HG03354 (cell line): ENCODE data around the gene GSE1.

Experiments used
- ATAC-seq: cut with Tn5 transposase; IDR thresholded peaks from one replicate; pipeline ENCODE4 v1.9.1; 2021; ENCODE audit warnings: mild to moderate bottlenecking; ENCODE audit not compliant: unreplicated experiment, poor library complexity, severe bottlenecking

Gene GSE1

DNA sequence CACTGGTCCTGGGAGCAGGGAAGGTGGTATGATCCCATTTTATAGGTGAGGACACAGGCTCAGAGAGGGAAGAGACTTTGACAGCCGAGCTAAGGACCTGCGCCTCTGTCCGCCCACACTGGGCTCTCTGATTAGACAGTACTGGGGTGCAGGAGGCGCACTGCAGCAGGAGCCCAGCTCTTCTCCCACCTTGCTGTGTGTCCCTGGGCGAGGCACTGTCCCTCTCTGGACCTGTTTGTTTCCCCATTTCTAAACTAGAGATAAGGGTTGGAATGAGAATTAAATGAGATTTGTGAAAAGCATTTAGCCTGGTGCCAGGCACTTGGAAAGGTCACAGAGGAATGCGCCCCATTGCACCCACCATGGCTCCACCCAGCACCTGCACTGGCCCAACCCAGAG, 95.2 kb downstream of the GSE1 start:
- ATAC-seq = no peak

DNA sequence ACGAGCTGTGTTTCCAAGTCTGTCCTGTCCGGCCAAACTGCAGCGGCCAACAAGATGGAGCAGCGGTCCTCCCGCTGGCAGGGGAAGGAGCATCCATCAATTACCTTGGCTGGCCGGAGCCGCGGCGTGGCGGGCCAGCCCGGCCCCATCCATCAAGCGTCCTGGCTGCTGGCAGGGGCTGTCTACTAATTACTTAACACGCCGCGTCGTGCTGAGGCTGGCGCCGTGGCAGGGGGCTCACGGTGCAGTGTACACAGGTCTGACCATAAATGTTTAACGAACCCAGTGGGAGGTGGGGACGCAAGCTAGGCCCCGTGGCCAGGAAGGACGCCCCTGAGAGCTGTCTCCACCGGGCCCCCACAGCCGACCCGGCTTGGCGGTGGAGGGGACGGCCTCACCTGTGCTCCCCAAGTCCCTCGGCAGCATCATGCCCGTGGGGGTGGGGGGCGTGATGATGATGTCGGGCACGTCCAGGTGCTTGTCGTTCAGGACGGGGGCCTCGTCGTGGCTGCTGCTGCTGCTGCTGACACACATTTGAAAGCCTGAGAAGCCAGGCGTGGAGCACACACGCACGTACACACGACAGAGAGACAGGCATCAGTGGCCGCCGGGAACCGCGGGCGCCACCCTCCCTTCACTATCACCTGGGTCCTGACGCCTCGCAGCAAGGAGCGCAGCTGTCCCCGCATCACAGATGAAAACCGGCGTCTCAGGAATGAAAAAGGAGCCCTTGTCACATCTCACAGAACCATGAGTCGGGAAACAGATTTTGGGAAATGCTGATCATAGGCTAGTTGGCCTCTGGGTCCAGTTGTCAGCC, 96.9 kb downstream of the GSE1 start:
- ATAC-seq = no peak

DNA sequence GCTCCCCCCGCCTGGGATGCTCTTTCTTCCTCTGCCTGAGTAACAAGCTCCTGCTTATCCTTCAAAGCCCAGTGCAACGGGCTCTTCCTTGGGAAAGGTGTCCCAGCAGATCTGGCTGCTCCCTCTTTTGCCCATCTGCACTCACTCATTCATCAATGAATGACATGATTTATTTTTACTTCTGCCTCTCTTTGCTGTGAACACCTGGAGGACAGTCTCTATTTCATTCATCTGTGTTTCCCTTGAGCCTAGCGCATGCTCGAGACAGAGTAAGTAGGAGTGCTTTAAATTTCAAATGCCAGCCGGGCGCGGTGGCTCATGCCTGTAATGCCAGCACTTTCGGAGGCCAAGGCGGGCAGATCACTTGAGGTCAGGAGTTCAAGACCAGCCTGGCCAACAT, 97.6 kb downstream of the GSE1 start:
- ATAC-seq = no peak

DNA sequence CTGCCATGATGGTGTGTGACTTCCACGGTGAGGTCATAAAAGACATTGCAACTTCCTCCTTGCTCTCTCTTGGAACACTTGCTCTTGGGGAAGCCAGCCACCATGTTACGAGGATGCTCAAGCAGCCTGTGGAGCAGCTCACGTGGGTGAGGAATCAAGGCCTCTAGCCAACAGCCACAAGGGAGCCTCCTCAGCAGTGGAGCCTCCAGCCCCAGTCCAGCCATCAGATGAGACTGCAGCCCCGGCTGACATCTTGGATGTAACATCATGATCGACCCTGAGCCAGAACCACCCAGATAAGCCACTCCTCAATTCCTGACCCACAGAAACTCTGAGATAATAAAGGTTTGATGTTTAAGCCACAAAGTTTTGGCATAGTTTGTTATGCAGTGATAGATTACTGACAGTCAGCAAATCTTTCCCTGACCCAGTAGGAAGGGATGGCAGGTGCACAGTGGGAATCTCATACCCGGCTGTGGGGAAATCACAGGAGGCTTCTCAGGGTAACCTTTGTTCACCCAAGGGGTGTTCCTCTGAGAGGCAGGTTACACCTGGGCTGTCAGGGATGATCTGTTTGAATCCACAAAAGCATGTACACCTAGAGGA, 99.0 kb downstream of the GSE1 start:
- no peak for ATAC-seq

DNA sequence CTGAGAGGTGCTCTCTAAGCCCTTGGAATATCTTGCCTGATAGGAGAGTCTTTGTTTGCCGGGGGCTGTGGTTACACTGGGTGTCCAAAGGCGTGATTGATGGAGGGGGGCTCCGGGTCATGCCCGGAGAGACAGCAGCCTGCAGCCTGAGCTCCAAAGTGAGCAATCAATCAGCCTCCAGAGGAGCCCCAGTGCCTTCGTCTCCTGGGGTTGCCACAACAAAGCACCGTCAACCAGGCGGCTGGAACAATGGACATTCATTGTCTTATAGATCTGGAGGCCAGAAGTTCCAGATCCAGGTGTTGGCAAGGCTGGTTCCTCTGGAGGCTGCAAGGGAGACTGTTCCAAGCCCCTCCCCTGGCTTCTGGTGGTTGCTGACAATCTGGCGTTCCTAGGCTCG, 99.7 kb downstream of the GSE1 start:
- ATAC-seq = no peak

DNA sequence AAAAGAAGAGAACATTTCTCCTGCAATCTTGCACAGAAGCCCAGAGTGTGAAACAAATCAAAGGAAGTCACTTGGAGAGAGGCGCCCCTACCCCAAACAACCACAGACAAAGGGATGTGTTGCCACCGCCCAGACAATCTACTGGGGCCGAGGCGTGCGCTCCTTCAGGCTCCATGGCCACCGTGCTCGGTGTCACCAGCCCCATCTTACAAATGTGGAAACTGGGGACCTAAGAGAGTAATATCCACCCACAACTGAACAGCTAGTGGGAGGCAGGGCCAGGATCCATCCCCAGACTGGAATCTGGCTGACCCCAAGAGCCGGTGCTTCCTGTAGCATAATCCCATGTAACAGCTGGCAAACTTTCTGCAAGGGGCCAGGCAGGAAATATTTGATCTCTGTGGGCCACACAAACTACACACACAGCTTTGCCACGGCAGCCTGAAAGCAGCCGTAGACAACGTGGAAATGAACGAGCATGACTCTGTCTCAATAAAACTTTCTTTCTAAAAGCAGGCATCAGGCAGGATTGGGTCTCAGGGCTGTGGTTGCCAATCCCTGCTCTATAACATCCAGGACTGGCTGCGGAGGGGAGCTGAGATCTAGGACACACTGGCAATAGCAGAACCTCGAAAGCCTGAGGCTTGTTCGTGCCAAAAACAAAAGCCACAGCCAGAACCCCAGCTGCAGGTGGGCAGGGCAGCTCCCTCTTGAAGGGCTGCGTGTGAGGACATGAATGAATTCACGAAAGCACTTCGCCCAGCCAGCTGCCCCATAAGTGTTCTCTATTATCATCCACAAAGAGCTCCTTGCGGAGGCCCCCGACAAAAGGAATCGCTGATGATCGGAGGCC, 102.3 kb downstream of the GSE1 start:
- ATAC-seq = no peak

DNA sequence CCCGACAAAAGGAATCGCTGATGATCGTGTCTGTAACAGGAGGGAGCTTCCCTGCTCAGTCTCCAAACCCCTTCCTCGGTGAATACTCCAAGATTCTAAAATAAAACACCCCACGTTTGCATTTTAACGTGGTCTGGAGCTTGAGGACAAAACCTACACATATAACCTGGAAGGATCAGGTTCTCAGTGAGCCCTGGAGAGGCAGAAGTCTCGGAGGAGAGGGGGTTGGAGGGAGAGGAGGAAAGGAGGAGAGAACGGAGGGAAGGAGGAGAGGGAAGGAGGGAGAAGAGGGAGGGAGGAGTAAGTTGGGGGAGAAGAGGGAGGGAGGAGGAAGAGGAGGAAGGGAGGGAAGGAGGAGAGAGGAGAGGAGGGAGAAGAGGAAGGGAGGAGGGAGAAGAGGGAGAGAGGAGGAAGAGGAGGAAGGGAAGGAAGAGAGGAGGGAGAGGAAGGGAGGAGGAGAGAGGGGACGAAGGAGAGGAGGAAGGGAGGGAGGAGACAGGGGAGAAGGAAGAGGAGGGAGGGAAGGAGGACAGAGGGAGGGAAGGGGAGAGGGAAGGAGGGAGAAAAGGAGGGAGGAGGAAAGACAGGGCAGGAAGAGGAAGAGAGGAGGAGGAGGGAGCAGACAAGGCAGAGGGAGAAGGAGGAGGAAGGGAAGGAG, 103.0 kb downstream of the GSE1 start:
- ATAC-seq = no peak

DNA sequence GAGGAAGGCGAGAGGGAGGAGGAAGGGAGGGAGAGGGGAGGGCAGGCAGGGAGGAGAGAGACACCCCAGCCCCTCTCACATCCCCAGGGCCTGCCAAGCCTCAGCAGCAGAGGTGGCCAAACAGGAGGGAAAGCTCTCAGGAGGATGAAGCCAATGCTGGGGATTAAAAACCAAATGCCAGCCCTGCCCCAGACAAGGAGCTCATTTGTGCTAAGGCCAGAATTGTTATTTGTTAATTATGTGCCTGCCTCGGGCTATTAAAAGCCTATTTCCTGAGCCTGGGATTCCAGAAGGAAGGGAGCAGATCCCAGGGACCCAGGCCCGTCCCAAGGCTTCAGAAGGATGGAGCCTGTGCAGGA, 103.5 kb downstream of the GSE1 start:
- ATAC-seq = no peak

DNA sequence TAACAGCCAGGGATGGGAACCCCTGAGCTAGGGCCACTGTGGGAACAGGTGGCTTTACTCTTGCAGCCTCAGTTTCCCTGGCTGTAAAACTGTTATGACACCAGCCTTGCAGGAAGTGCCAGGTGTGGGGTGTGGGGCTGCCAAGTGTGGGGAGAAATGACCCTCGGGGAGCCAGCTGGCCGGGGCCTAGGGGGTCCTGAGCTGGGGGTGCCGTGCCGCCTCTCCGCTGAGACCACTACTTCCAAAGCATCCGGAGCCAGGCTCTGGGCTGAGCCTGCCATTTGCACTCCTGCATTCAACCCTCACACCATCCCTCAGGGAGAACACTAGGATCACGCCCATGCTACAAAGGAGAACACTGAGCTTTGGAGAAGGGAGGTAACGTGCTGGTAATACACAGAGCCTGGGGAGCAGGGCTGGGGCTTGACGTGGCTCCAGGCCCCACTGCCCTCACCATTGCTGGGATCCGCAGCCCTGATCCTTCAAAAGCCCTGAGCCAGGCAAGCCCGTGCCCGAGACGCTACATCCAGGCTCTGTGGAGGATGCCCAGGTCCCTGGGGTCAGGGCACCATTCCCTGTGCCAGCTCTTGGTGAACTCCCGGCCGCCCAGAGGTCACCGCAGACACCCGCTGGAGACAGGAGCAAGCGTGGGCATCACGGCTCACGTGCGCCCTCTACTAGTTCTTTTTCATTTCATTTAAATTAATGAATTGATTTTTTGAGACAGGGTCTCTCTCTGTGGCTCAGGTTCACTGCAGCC, 104.5 kb downstream of the GSE1 start:
- ATAC-seq = no peak

DNA sequence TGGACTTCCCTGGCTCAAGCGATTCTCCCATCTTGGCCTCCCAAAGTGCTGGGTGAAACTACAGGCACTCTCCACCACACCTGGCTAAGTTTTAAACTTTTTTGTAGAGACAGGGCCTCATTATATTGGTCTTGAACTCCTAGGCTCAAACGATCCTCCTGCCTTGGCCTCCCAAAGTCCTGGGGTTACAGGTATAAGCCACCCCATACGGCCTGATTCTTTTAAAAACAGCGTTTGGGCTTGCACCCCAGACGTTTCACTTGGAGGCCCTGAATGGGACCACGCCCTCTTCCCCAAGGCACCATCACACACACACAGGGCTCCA, 105.0 kb downstream of the GSE1 start:
- ATAC-seq = no peak

DNA sequence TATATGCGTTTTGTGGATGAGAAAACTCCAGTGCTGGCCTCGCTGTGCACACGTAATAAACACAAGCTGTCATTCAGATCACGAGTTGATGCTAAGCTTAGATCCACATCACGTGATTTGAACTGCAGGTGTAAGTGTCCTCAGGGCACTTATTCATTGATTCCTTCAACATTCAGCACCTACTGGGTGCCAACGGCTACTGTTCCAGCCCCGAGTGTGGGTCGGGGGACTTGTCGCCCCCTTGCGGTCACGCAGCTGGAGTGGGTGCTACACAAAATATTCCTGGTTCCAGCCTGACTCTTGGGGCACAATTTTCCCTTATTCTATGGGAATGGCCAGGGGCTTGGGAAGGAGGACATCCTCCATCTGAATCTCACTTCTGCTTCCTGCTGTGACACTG, 105.6 kb downstream of the GSE1 start:
- no peak for ATAC-seq

DNA sequence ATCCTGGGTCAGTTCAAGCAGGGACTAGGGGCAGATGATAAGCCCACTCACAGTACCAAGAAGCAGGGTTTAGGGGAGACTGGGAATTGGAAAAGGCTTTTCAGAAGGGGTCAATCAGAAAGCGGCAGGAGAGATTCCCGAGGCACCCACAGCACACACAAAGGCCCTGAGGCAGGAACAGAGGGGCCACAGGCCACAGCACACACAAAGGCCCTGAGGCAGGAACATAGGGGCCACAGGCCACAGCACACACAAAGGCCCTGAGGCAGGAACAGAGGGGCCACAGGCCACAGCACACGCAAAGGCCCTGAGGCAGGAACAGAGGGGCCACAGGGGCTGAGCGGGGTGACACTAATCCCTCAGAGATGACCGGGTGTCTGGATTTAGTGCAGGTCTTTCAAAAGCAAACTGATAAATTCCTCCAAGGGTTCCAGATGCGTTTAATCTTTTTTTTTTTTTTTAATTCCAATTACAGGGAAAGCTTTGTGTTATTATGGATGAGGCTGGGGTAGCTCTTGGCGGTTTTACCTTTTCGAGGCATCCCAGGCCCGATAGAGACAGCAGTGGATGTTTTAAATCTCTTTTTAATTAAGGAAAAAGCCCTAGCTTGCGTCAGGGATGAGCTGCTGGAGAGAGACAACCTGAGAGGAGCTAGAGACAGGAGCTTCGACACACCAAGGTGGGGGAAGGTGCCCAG, 106.6 kb downstream of the GSE1 start:
- no peak for ATAC-seq

DNA sequence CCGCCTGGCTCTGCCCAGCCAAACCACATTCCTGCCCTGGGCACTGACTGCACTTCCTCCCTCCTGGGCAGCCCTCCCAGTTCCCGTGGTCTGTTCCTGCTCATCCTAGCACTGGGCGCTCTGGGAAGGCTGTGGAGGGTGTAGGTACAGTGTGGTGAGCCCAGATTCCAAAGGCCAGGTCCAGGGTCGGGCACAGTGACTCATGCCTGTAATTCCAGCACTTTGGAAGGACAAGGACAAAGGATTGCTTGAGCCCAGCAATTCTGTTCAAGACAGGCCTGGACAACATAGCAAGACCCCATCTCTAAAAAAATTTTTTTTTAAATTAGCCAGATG, 107.1 kb downstream of the GSE1 start:
- no peak for ATAC-seq

DNA sequence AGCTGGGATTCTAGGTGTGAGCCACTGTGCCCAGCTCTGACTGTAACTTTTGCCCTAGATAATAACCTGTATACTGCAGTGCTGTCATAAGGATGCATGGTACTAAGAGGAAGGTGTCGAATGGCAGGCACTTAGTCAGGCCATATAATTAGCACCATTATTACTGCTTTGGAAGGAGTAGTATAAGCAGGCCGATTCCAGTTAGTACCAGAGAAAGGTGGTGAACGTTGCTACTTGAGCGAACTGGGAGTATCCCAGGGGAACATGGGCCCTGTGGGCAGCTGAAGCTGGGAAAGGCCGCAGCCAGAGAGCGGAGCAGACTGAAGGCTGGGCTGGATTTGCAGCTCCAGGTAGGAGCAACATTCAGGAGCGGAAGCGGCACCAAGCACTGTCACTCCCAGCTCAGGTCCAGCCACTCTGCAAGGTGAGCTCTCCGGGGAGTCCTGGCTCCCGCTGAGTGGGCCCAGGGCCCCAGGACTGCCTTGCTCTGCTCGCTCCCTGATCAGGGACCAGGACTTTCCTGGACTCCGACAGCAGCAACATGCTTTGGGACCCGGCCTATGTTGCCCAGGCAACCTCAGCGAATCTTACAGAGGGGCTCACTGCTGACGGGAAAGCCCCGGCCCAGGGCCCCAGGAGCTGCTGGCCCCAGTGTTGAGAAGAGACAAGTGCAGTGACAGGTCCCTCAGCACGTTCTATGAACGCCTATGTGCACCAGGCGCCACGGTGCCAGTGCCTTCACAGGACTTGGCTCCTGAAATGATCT, 109.2 kb downstream of the GSE1 start:
- ATAC-seq = no peak

DNA sequence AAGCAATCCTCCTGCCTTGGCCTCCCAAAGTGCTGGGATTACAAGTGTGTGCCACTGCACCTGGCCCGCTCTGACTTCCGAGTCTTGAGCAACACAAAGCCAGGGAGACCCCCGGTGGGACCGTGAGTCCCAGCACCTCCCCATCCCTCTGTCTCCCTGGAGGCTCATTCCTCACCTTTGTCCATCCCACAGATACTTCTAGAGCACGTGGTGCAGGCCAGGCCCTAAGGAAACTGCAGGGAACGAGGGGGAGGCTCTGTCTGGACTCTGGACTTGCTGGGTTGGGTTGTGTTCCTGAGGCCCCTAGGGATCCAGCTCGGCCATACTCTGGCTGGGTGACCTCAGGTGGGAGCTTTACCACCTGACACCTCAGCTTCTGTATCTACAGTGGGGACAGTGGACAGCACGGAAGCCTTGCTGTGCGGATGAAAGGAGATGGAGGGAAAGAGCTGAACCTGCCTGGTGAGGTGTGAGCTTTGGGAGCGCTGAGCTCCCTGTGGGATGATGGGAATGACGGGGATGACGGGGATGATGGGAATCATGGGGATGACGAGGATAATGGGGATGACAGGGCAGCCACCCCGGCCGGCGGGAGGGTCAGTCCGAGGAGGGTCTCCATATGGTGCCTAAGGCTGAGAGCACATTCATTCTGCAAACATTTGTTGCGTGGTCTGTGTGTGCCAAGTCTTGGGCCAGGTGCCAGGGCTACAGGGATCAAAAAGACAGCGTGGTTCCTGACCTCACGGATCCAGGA, 111.2 kb downstream of the GSE1 start:
- no peak for ATAC-seq

DNA sequence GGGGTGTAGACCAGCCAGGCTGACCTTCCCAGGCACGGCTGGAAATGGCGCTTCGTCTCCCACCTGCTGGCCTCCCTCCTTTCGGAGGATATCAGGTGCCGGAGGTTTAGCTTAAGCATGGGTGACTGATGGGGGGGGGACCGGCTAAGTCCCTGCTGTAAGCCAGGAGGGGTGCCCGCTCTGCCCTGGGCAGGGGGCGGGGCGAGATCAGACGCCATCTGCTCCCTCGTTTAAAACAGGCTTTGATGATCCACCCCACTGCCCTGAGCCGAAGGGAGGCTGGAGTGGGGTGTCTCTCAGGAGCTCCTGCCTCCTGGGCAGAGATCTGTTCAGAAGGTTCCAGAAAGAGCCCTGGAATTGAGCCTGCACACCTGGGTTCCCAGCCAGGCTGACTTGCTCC, 111.8 kb downstream of the GSE1 start:
- ATAC-seq = no peak
